ENCODE results near the gene SUSD1.
"Not testable (repeated sequence)": the region's sequence is repeated elsewhere in the genome, so short reads cannot be mapped to it uniquely, and the experiment has no call there.

Gene SUSD1

GRCh38 chr9:112094948-112095681, 80.0 kb downstream of the SUSD1 start:
- no peak for DNase-seq (ENCODE audit: low read depth)

DNA sequence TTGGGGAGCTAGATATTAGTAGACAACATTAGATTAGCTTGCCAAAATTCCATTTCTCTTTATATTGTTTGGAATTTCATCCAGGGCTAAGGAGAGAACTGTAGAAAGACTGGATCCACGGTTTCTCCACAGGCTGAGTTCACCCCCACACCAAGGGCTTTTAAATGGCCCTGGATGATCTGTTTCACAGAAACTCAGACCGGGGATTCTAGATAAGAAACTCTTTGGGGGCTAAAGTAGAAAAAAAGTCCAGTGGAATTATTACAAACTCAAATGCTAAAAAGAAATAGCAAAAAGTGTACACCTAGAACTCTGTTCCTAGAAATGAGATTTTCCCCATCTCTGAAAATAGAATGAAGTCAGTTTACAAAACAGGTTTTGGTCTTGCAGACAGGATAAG, 80.9 kb downstream of the SUSD1 start:
- no peak for DNase-seq (ENCODE audit: low read depth)

DNA sequence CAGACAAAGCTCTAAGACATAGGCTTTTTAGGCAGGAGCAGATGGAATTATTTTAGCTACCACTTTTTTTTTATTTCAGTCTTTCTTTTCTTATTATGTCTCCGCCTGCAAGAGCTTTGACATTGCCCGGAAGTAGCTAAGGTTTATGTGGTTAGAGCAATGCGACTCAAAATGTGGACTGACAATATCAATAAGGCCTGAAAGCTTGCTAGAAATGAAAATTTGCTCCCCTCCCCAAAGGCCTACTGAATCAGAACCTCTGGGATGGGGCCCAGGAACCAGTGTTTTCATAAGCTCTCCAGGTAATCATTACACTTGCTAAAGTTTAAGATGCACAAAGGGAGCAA, 81.3 kb downstream of the SUSD1 start:
- DNase-seq (ENCODE audit: low read depth) = no peak

GRCh38 chr9:112093147-112093869, 81.8 kb downstream of the SUSD1 start:
- no peak for DNase-seq (ENCODE audit: low read depth)

DNA sequence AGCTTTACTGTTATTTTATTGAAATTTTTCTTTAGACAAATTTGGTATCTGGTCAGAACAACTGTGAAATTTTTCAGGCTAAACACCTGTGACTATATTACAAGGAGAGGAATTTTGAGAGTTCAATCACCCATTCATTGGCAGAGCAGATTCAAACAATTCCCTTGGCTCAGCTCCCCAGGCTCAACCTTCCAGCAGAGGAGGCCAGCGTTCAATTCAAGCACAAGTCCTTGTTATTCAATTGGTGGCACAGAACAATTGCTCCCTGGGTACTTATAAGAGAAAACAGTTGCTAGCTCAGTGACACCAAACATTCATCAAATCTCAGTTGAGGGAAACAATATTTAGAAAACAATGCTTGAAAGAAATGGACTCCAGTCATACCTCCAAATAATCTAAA, 83.3 kb downstream of the SUSD1 start:
- DNase-seq (ENCODE audit: low read depth) = peak; percentile 45

DNA sequence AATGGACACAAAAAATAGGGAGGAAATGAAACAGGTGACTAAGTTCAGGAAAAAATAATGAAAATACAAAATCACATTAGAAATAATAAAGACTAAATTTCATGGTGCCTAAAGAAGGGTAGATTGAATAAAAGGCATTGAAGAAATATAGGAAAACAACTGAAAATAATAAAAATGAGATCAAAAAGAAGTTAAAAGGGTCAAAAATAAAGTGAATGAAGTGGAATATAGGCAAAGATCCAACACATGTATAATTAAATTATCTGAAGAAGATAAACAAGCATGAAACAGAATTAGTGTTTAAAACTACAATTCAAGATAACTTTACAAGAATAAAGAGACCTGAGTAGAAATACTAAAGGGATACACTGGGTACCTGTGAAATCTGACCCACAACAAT, 87.6 kb downstream of the SUSD1 start:
- no peak for DNase-seq (ENCODE audit: low read depth)

DNA sequence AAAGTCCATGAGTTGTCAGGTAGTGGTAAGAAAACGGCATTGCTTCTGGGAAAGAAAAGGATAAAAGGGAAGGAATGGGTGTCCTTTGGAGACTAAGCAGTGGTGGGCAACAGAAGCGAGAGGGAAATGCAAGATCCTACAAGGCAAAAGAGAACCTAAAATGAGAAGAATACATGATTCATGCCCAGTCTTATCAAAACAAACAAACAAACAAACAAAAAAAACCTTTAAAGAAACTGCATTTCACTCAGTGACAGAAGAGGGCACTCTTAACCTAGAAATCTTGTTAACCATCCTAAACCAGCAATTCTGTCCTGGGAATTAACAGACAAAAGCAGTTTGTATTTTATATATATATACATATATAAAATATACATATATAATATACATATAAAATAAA, 88.5 kb downstream of the SUSD1 start:
- peak; percentile 41 for DNase-seq (ENCODE audit: low read depth)

GRCh38 chr9:112084907-112085306, 90.2 kb downstream of the SUSD1 start:
- DNase-seq (ENCODE audit: low read depth) = no peak

GRCh38 chr9:112084334-112084733, 90.8 kb downstream of the SUSD1 start:
- DNase-seq (ENCODE audit: low read depth) = no peak

DNA sequence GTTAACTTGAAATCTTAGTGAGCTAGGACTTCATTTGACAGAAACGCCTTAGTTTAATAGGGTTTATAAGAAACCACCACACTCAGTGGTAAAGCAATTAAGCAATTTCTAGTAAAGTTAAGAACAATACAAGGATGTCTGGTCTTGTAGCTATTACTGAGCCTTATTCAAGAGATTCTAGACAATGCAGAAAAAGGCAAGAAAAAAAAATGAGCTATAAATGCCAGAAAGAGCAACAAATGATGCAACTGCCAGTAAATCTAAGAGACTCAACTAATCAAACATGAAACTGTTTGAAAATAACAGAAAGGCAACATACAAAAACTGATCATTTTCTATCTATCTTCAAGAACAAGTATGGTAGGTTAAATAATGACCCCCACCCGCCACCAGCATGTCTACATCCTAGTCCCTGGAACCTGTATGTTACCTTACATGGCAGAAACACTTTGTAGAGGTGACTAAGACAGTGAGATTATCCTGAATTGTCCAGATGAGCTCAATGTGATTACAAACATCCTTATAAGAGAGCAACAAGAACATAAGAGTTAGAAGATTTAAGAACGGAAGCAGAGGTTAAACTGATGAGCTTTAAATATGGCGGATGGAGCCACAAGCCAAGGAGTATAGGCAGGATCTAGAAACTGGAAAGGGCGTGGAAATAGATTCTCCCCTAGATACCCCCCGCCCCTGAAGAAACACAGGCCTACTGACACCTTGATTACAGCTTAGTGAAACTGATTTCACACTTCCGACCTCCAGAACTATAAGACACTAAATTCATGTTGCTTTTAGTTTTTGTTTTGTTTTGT, 93.0 kb downstream of the SUSD1 start:
- DNase-seq (ENCODE audit: low read depth) = no peak

DNA sequence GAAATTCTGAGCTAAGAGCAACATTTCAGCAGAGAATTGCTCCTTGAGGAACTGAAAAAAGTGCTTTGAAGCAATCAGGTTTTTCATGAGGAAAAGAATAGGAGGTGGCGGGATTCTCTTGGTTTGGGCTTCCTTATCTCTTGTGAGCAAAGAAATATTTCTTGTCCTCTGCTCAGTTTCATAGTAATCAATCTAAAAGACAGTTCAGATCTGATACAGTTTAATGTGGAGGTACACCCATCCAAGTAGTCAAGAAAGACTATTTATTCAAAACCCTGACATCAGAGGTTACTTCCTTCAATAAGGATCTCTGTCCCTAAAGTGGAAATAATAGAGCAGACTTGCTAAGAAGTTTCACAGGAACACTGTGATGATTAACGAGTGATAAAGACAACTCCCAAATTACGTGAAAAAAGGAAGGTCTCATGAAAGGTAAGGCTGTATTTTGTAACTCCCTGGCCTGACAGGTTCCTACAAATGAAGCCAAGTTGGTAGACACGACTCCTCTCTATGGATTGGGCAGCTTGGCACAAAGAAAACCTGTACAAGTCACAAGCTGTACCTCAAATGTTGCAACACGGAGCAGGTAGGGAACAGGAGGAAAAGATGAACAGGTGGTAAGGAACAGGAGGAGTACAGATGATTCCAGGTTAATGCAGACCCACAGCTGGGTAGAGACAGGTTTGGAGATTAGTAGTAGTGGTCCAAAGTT, 94.1 kb downstream of the SUSD1 start:
- no peak for DNase-seq (ENCODE audit: low read depth)

DNA sequence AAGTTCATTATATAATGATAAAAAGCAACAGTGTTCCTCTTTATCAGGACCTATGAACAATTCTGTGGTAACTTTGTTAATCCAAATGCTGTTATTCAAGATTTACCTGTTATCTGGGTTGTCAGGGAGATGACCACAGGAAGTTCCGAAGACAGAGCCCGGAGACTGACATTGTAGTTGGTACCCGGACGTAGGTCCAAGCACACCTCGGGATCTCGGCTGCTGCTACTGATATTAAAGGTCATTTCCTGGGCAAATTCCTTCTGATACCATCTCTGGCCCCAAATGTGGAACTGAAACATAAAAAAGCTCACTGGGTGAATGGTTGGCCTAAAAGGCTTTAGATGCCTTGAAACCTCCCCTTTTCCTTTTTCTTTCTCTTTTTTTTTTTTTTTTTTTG, 96.7 kb downstream of the SUSD1 start:
- no peak for DNase-seq (ENCODE audit: low read depth)

DNA sequence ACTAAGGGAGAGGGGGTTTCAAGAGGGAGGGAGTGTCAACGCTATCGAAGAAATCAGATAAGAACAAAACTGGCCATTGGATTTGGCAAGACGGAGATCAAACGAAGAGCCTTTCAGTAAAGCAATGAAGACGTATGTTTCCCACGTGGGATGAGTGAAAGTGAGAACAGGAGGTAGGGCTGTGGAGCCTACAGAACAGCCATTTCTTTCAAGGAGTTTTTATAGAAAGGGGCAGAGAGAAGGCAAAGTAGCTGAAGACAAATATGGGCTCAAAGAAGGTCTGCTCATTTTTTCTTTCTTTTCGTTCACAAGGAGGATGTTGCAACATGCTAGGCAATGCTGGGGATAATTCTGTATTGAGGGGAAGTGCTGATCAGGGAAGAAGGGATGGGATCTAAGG, 98.3 kb downstream of the SUSD1 start:
- DNase-seq (ENCODE audit: low read depth) = peak; percentile 34

DNA sequence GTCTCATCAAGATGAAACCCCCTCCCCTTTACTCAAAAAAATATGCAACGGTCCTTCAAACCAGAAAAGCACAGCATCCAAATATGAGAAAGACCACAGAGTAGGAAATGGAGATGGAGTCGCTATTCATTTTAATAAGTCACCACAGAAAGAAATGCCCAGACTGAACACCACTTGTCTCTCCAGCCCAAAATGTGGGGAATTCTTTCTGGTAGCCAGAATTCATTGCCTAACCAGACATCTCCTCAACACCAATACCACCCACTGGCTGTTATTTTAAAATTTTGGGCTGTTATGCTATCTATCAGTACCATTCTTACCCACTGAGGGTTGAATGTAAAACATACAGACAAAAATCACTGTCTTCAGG, 100.1 kb downstream of the SUSD1 start:
- no peak for DNase-seq (ENCODE audit: low read depth)

- DNase-seq (ENCODE audit: low read depth) = peak; percentile 98
Observed at GRCh38 chr9:112074250-112075008, 100.7 kb downstream of the SUSD1 start.

GRCh38 chr9:112073639-112074173, 101.4 kb downstream of the SUSD1 start:
- not testable (repeated sequence) for DNase-seq (ENCODE audit: low read depth)

DNA sequence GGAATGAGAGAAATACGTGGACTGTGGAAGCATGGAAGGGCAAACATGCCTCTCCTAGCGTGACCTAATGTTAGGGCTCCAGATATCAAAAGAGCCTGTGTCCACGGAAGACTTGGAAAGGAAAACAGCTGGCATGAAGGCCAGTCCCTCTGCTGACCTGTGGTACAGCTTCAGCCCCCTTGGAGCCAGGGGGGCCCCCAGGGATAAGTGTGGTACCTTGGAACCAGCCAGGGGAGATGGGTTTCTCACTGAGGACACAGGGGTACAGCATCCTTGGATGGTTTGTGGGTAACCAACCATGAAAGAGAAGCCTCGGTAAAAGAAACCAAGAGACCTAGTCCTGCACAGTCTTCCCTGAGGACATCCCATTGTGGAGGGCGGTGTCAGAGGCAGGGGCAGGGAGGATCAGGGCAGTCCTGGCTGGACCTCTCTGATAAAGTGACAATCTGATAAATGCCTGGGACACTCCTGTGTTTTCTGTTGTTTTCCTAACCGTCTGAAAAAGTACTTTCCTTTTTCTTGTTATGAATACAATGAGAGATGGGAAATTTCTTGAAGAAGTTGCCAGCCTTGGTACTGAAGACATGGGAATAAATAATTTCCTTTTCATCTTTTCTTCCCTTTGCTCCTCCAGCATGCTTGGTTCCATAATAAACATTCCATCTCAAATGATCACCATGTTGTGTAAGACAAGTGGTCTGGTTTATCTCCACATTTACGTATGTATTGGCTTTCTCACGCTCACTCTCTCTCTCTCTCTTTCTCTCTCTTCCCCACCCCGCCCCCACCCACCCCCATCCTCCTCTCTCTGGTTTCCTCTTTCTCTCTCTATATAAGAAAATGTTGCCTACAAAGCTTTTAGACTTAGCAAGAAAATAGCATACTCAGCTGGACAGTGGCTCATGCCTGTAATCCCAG, 102.1 kb downstream of the SUSD1 start:
- peak; percentile 95 for DNase-seq (ENCODE audit: low read depth)

DNA sequence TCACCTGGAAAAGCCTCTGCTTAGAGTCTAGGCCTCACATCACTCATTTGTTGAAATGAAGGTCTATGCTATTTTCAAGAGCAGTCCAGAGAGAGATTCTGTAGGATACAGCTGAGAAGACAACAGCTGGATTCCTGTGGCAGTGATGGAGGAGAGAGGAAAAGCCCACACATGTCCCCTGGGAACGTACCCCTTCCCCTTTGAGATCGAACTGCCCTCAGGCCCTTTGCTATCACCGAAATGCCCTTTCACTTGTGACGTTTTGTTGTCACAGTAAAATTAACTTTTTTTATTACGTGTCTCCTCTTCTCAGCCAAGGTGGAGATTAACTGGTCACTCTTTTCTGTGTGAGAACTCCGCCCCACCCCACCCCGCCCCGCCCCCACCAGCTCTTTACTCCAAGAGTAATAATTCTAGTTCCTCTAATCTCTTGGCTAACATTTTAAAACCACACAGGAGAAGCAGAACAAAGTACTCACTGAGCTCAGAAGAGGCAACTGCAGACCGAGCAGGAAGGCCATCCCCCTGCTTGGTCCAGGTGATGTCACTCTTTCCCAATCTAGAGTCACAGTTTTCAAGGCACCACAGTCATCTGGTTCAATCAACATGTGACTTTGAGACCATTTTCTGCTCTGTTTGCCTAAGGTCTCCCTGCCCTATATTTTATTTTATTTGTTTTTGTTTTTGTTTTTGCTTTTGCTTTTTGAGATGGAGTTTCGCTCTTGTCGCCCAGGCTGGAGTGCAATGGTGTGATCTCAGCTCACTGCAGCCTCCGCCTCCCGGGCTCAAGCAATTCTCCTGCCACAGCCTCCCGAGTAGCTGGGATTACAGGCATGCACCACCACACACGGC, 105.6 kb downstream of the SUSD1 start:
- DNase-seq (ENCODE audit: low read depth) = no peak
